Measurements from ENCODE around the gene LEFTY2. TPM values are rescaled to one million over a fixed set of nuclear protein-coding genes. Genes with fewer than 3 reads are reported as not detected.

Gene LEFTY2
- total and polyA plus RNA-seq, 10 of the 15 experiments (the other 5 are each of a cell fraction or from before 2014, with no cell fraction given) = not detected

DNA sequence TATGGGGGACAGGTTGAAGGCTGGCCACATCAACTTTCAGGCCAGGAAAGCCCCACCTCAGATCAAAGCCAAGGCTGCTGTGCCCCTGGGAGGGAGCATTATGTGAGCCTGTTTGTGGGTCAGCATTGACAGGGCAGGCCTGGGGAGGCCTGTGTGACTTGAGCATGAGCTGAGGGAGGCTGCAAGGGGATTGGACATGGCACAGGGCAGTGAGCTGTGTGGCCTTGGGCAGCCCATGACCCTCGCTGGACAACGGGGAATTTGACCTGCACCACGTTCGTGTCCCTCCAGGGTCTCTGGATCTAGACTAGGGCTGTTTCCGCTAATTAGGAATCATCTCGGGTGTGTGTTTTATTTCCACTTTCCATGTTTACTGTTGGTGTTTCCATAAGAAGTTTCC, 34.6 kb downstream of the LEFTY2 start:
- H3K4me2 ChIP-seq (ENCODE audit: control insufficient read depth, insufficient read depth) = no peak overlapping the region
- FAIRE-seq (no peak), ATAC-seq (peak; percentile 13; the same call in 2 of the 3 replicates), DNase-seq (ENCODE audit: low read depth, low spot score) (no peak)
- ChIA-PET RAD21 (ENCODE audit: unreplicated experiment) (no interaction called here), POLR2A (no interaction called here), CTCF (interaction anchor here (1.2 to 1.3 kb wide), 2 partner anchors 24 to 28 kb away, joined by 3 read pairs; partner anchors contain the start of gene TMEM63A), SMC1A (ENCODE audit: uncharacterized antibody, unreplicated experiment) (interaction anchor here (1.0 to 1.8 kb wide), 3 partner anchors 9 to 432 kb away, joined by 3 to 6 read pairs (median 4); no protein-coding TSS in a partner anchor)
- no peaks in the 10 kb centered on the region for H3K36me3 ChIP-seq (ENCODE audit: control insufficient read depth in 2 of 2, insufficient read depth in 2 of 2, low read length in 1 of 2)
- in situ Hi-C loops (cut with MboI) (no loop called here), intact Hi-C loops (cut with micrococcal nuclease; ENCODE audit: unreplicated experiment) (no loop called here)
- no peaks in the 10 kb centered on the region for H3K9me3 ChIP-seq (replicated peaks; ENCODE audit: control insufficient read depth, insufficient read depth, low read length)
- H3K27ac ChIP-seq (ENCODE audit: control insufficient read depth, insufficient read depth) = no peak overlapping the region
- H4K20me1 ChIP-seq (ENCODE audit: control insufficient read depth, insufficient read depth) = no peaks in the 10 kb centered on the region
- H3K9ac ChIP-seq (ENCODE audit: control insufficient read depth, insufficient read depth, low read length) = no peak overlapping the region
- no peak overlapping the region for H2AFZ ChIP-seq (ENCODE audit: control insufficient read depth, low read depth, low read length)
- BruUV-seq (replicated peaks) = no TSS peak
- WGBS (ENCODE audit: insufficient coverage, insufficient replicate concordance, low lambda C conversion rate, missing lambda C conversion rate) = 38% methylated on average over 6 of the region's 6 CpGs
- no peak overlapping the region for H3K4me3 ChIP-seq
- H3K79me2 ChIP-seq (ENCODE audit: control insufficient read depth, insufficient read depth, low read length) = no peaks in the 10 kb centered on the region
- no peaks in the 10 kb centered on the region for H3K27me3 ChIP-seq (replicated peaks in 1 of 2; ENCODE audit: control insufficient read depth in 2 of 2, insufficient read depth in 2 of 2, low read length in 1 of 2)
- H3K4me1 ChIP-seq (ENCODE audit: control insufficient read depth, insufficient read depth, low read length) = peaks cover 4% of the 10 kb centered on the region; the same call in 1 of the 2 replicates
- TF ChIP-seq CHD1 (IDR thresholded peaks at IDR 0.05; ENCODE audit: low read depth, low read length) (no peak), RFX5 (IDR thresholded peaks at IDR 0.05; ENCODE audit: low read depth, low read length) (no peak), CHD4 (IDR thresholded peaks at IDR 0.05) (no peak), CBX5 (IDR thresholded peaks at IDR 0.05; ENCODE audit: low read depth) (no peak)

DNA sequence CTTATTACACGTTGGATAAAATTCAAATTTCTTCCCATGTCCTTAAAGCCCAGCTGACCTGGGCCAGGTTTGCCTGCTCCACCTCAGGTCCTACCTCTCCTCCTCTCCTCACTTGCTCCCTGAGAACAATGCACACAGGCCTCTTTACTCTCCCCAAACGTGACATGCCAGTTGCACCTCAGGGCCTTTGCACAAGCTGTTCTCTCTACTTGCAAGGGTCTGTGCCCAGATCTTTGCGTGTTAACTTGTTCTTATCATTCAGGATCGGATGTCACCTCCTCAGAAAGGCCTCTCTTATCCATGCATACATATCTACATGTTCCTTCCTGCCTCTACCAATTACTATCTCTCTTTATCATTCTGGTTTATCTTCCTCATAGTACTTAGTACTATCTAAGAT, 37.4 kb downstream of the LEFTY2 start:
- intact Hi-C loops (cut with micrococcal nuclease; ENCODE audit: unreplicated experiment) (no loop called here), in situ Hi-C loops (cut with MboI) (no loop called here)
- no peaks in the 10 kb centered on the region for H3K27me3 ChIP-seq (replicated peaks in 1 of 2; ENCODE audit: control insufficient read depth in 2 of 2, insufficient read depth in 2 of 2, low read length in 1 of 2)
- H3K9ac ChIP-seq (ENCODE audit: control insufficient read depth, insufficient read depth, low read length) = no peak overlapping the region
- CTCF ChIA-PET = interaction anchor here (1.5 to 2.6 kb wide), 2 partner anchors 59 to 126 kb away, joined by 3 to 5 read pairs; partner anchors contain the start of gene SRP9
- no peak overlapping the region for H3K27ac ChIP-seq (ENCODE audit: control insufficient read depth, insufficient read depth)
- H3K79me2 ChIP-seq (ENCODE audit: control insufficient read depth, insufficient read depth, low read length) = no peaks in the 10 kb centered on the region
- no peak overlapping the region for H2AFZ ChIP-seq (ENCODE audit: control insufficient read depth, low read depth, low read length)
- no peaks in the 10 kb centered on the region for H4K20me1 ChIP-seq (ENCODE audit: control insufficient read depth, insufficient read depth)
- H3K4me1 ChIP-seq (ENCODE audit: control insufficient read depth, insufficient read depth, low read length) = no peaks in the 10 kb centered on the region; the same call in 1 of the 2 replicates
- SMC1A ChIA-PET (ENCODE audit: uncharacterized antibody, unreplicated experiment) = no interaction called here
- no peak for ATAC-seq
- DNase-seq (ENCODE audit: low read depth, low spot score) = no peak
- no peaks in the 10 kb centered on the region for H3K9me3 ChIP-seq (replicated peaks; ENCODE audit: control insufficient read depth, insufficient read depth, low read length)
- no peak overlapping the region for H3K4me2 ChIP-seq (ENCODE audit: control insufficient read depth, insufficient read depth)
- H3K36me3 ChIP-seq (ENCODE audit: control insufficient read depth in 2 of 2, insufficient read depth in 2 of 2, low read length in 1 of 2) = no peaks in the 10 kb centered on the region
- POLR2A ChIA-PET = interaction anchor here (0.6 to 1.0 kb wide), 2 partner anchors 12 to 159 kb away, joined by 3 read pairs; partner anchors contain the start of gene H3-3A
- whole genome bisulfite sequencing (ENCODE audit: insufficient coverage, insufficient replicate concordance, low lambda C conversion rate, missing lambda C conversion rate) = 82% methylated on average over 4 of the region's 4 CpGs
- BruUV-seq (replicated peaks) = no TSS peak
- RAD21 ChIA-PET (ENCODE audit: unreplicated experiment) = no interaction called here
- FAIRE-seq = no peak
- no peak overlapping the region for H3K4me3 ChIP-seq
- TF ChIP-seq RB1 (IDR thresholded peaks at IDR 0.05; ENCODE audit: borderline replicate concordance) (no peak), RAD51 (IDR thresholded peaks at IDR 0.05) (no peak), GATAD2B (conservative IDR thresholded peaks at IDR 0.05; ENCODE audit: low read depth) (no peak), IRF4 (IDR thresholded peaks at IDR 0.05; ENCODE audit: low read depth, low read length) (no peak), SP1 (IDR thresholded peaks at IDR 0.05; ENCODE audit: low read depth, low read length) (no peak), GABPA (IDR thresholded peaks at IDR 0.05; ENCODE audit: low read depth) (no peak), EED (IDR thresholded peaks at IDR 0.05; ENCODE audit: low read depth) (no peak), MYB (IDR thresholded peaks at IDR 0.05; ENCODE audit: borderline replicate concordance, low read depth, low read length) (no peak), CBFB (IDR thresholded peaks at IDR 0.05; ENCODE audit: low read depth) (no peak), BCL11A (IDR thresholded peaks at IDR 0.05; ENCODE audit: low read depth, low read length) (no peak), FOXM1 (IDR thresholded peaks at IDR 0.05; ENCODE audit: low read depth, low read length) (no peak), JUND (IDR thresholded peaks at IDR 0.05; ENCODE audit: low read depth, low read length) (no peak), BRCA1 (IDR thresholded peaks at IDR 0.05; ENCODE audit: low read depth, low read length) (no peak)
- TF ChIP-seq, protein P1, sequence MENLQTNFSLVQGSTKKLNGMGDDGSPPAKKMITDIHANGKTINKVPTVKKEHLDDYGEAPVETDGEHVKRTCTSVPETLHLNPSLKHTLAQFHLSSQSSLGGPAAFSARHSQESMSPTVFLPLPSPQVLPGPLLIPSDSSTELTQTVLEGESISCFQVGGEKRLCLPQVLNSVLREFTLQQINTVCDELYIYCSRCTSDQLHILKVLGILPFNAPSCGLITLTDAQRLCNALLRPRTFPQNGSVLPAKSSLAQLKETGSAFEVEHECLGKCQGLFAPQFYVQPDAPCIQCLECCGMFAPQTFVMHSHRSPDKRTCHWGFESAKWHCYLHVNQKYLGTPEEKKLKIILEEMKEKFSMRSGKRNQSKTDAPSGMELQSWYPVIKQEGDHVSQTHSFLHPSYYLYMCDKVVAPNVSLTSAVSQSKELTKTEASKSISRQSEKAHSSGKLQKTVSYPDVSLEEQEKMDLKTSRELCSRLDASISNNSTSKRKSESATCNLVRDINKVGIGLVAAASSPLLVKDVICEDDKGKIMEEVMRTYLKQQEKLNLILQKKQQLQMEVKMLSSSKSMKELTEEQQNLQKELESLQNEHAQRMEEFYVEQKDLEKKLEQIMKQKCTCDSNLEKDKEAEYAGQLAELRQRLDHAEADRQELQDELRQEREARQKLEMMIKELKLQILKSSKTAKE (IDR thresholded peaks at IDR 0.05; ENCODE audit: low read depth, poor library complexity, severe bottlenecking) = no peak
